SK-N-SH (cell line): ENCODE results near the gene ARHGEF26.

Experiments
- CTCF ChIP-seq: fragments of 200-600 bp; sonication (generic); IDR thresholded peaks from 2 replicates; pipeline ENCODE4 v1.6.1; 2017; ENCODE audit warnings: antibody characterized with exemption, mild to moderate bottlenecking, moderate library complexity
- EP300 ChIP-seq, 2 experiments: IDR thresholded peaks; 2 replicates each; pipeline versions ENCODE4 v1.4.0 to v1.6.1; 2012; ENCODE audit warnings: borderline replicate concordance in 1 of 2, low read depth in 1 of 2, low read length in 1 of 2
- POLR2AphosphoS5 ChIP-seq: IDR thresholded peaks from 2 replicates; pipeline ENCODE4 v1.6.1; 2012; ENCODE audit warnings: low read depth, low read length

- TF ChIP-seq POLR2AphosphoS5: no peak
- TF ChIP-seq EP300 (IDR thresholded peaks at IDR 0.05; ENCODE audit: borderline replicate concordance in 1 of 2, low read depth in 1 of 2, low read length in 1 of 2): no peak
- TF ChIP-seq CTCF: no peak
These were observed 22.8 kb upstream of the ARHGEF26 start for GRCh38 chr3:154098376-154098775.
